ENCODE measurements around the gene CASZ1.

The CASZ1 gene

DNA sequence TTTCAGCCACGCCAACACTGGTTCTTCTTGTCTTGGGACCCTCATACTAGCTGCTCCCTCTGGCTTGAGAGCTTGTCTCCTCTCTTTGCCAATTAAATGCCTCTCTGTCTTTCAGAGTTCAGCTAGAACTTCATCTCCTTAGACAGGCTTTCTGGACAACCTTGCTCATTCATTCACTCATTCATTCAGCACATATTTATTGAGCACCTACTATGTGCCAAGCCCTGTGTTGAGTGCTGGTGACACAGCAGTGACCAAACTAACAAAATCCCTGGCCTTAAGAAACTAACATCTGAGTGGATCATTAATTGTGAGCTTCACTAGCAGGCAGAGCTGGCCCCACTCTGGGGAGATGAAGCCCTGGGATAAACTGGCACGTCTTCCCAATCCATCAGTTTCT is 24.9 kb upstream of the CASZ1 start:
- DNase-seq: no peak

GRCh38 chr1:10820422-10820821 is 24.0 kb upstream of the CASZ1 start:
- DNase-seq: no peak

DNA sequence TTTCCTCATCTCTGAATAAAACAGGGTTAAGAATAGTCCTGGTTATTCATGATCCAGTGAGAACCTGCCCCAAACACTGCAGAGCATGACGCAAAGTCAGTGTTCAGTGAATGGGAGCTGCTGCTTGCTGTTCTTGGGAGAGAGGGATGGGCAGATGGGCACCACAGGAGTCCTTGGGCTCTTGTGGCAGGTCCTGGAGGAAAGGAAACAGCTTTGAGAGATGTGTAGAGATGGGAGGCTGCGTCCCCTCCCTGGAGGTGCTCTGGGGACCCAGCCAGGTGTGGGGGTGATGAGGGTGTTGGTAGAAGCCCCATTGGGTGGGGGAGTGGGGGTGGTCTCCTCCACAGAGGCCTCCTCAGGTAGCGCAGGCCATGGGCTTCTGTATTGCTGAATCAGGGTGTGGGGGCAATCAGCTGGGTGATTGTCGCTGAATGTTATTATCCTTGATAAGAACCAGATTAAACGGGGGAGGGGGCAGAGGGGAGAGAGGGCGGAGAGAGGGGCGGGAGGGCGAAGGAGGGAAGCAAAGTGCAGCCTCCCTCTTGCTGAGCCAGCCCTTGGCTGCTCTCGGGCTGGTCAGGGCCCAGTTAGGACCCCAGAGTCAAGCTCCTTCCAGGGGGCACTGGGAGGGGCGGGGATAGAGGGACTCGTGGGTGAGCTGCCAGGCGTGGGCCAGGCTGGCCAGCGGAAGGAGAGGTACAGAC is 22.9 kb upstream of the CASZ1 start:
- peak; percentile 48 to 74 for DNase-seq

DNA sequence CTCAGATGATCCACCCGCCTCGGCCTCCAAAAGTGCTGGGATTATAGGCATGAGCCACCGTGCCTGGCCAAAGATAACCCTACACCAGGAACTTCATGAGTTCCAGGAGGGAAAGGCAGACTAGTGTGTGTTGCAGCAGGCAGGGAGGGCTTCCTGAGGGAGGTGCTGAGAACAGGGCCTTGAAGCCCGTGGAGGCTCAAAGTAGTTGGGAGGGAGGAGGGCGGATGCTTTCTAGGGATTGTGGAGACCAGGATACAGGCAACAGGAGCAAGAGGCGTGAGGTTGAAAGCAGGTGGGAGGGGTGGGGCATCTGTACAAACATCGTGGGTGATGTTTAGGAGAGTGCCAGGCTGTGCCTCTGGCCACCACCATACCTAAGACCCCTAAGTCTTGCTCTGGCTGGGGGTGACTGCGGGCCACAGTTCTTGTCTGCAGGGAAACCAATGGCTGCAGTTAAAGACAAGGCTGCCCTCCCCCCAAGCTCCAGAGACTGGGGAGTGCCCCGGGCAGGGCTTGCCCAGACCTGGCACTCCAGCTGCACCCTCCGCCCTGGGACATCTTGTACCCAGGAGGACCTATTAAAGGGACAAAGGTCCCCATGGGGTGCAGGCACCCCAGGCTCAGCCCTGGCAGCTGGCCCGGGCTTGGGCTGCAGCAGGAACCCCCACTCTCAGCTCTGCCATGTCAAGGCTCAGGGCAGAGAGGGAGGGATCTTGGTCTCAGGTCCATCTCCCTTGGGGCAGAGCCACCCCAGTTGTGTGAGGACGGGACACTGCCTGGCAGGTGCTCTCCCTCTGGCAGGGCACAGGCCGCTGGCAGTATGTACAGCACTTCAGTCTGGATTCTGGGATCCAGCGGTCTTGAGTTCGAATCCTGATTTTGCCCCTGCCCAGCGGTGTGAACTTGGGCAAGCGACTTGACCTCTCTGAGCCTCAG is 22.1 kb upstream of the CASZ1 start:
- DNase-seq: no peak

DNA sequence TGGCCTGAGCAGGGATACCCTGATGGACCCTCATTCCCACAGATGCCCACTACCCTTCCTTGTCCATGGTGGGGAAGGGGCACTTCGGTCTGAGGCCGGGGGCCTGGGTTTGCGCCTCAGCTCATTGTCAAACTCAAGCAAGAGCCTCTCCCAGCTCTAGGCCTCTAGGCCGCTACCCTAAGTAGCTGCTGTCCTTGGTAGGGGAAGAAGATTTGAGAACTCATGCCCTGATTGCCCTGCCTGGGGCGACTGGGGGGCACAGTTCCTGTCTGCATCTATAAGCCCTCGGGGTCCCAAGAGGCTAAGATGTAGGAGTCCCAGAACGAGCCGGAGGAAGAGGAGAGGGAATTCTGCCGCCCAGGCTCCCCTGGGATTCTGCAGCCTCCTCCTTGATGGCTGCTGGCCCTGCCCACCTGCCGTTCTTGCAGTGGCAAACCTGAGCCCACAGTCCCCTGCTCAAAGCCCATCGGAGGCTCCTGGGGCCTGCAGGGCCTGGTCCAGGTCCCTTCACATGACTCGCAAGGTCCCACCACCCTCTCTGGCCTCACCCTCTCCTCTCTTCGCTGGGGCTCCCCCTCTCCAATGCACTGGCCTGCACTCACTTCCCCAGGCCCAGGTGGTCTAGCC is 20.4 kb upstream of the CASZ1 start:
- no peak for DNase-seq

- no peak for DNase-seq
Observed at GRCh38 chr1:10816233-10816632, 19.8 kb upstream of the CASZ1 start.

DNA sequence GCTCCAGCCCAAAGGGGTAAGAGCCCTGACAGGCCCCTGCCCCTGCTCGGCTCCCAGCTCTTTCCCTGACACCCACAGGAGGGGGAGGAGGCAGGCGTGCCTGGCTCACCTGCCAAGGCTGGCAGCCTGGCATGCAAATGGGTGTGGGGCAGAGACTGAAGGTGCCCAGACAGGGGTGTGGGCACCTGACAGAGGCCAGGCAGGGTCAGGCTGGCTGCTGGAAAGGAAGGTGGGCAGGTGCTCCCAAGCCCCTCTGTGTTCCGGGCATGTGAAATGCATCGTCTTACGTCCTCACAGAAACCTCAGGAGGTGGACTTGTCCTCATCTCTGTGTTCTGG is 19.4 kb upstream of the CASZ1 start:
- no peak for DNase-seq

DNA sequence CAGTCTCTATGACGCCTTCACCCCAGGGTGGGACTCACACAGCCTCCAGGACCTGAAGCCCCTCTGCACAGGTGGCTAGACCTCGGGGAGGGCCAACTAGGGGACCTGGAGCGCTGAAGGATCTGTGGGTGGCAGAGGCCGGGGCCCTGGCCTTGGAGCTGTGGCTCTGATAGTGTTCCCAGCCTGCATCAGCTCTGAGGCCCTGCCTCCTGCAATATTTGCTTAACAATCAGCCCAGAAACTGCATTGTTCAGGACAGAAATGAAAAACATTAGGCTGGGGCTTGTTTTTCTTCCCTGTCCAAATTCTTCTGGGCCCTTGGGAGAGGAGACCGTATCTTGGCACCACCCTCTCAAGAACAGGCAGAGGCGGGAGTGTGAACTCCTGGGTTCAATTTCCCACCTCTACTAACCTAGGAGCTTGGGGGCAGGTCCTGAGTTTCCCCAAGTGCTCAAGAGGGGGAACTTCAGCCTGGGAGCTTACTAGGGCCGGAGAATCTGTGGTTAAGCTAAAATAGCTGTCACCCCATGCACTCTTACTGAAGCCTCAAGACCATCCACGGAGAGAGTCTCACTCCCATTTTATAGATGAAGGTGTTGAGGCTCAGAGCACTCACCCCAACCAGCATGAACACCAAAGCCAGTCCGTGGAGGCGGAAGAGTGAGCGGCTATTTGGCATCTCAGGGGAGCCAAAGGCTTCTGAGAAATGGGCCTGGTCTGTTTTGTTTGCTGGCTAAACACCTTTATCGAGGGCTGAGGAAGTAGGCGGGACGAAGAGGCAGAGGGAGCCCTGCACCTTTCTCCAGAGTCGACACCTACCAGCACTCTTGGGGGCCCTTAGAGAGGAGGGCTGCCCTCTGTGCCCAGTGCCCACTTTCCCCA is 18.8 kb upstream of the CASZ1 start:
- no peak for DNase-seq

- peak in 1 of 2 experiments; percentile 47 for DNase-seq
Observed at GRCh38 chr1:10814312-10814711, 17.9 kb upstream of the CASZ1 start.

DNA sequence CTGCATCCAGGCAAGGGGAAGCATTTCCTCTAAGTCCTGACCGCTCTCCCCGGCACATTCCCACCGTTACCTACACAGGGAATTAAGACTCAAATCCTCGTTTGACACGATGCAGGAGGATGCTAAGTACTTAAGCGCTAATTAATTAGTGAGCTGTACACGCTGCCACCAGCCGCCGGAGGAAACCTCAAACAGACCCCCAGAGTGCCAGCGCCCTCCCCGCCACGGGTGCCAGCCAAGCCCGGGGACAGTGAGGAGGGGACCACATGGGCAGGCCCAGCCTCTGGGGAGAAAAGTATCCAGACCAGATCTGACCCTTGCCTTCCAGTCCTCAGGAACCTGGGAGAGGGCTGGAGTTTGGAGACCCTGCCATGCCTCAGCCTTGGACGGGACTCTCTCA is 17.4 kb upstream of the CASZ1 start:
- DNase-seq: peak; percentile 32 to 72

DNA sequence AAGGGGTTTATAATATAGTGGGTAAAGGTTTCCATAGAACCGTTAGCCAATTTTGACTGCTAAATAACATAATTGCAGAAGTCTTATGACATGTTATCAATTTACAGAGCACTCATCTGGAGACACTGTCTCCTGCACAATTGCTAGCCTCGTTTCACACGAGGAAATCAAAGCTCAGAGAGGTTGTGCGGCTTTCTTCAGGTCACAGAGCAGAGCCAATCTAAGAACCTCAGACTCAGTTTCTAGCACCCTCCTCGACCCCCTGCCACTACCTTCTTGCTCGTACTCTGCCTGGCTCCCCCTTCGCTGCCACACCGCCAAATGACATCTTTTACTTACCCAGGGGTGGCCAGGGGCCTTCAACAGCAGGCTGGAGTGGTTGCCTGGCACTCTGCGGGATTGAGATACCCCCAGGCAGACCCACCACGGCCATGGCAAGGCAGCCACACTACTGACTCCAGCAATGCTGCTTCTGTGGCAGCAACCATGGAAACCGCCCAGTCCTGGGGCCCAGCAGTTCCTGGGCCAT is 16.0 kb upstream of the CASZ1 start:
- no peak for DNase-seq

DNA sequence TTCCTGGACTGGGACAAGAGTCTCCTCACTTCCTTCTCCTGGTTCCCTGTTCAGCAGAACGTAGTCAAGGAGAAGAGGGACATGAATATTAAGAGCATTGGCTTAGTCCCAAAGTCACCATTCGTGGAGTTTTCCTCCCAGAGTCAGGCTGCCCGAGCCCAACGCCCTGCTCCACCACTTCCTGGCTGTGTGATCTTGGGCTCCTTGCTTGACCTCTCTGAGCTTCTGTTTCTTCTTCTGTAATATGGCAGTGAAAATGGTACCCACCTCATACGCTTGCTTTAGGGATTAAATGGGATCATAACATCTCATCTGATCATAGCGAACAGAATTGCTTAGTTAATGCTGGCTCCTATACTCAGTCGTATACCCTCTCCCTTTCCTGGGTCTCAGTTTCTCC is 12.0 kb upstream of the CASZ1 start:
- no peak for DNase-seq

GRCh38 chr1:10806966-10807365 is 10.5 kb upstream of the CASZ1 start:
- DNase-seq: no peak

GRCh38 chr1:10803971-10804820 is 7.8 kb upstream of the CASZ1 start:
- DNase-seq: no peak

DNA sequence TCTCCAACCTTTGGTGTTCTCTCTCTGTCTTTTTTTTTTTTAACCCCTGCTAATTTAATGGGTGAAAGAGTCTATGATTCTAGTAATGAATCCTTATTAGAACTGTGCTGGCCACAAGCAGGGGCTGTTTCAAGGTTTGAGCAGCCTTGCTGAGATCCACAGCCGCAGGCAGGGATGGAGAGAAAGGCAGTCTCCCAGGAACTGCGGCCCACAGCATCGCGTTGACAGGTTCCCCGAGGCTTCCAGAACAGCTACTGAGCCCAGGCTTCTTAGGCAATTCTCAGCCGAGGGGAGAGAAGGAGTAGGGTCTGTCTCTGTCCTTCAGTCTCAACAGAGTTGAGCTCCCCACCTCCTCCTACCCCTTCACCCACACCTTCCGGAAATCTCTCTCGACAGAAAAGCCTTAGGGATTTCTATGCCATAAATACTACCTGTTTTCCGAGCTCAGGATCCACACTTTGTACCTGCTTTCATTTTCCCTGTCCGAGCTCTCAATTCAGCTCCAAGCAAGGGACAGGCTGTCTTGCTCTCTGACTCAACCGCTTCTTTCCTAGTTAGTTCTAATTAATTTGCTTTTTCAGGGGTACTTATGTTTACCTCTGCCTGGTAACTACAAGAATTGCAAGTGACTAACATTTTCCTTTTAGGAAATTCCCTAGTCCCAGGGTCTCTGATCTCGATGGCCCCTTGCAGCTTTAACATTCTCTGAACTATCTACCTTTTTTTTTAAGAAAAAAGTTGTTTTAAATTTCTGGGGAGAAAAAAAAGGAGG is 6.7 kb upstream of the CASZ1 start:
- DNase-seq: no peak

DNA sequence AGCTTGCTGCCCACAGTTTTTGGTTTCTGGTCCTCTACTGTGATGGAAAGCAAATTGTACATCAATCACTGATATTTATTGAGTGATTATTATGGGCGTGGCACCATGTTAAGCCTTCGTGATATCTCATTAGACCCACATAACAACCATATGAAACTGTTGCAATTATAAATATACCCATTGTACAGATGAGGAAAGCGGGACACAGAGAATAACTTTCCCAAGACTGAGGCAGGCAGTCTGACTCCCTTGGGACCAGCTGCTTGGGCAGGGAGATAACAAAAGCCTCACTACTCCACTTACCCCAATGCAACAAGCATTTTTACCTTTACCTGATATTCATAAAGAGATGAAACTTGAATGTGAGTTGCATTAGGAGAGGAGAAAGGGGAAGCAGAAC is 4.3 kb upstream of the CASZ1 start:
- DNase-seq: no peak

- no peak for DNase-seq
Observed at GRCh38 chr1:10799726-10800125, 3.3 kb upstream of the CASZ1 start.

DNA sequence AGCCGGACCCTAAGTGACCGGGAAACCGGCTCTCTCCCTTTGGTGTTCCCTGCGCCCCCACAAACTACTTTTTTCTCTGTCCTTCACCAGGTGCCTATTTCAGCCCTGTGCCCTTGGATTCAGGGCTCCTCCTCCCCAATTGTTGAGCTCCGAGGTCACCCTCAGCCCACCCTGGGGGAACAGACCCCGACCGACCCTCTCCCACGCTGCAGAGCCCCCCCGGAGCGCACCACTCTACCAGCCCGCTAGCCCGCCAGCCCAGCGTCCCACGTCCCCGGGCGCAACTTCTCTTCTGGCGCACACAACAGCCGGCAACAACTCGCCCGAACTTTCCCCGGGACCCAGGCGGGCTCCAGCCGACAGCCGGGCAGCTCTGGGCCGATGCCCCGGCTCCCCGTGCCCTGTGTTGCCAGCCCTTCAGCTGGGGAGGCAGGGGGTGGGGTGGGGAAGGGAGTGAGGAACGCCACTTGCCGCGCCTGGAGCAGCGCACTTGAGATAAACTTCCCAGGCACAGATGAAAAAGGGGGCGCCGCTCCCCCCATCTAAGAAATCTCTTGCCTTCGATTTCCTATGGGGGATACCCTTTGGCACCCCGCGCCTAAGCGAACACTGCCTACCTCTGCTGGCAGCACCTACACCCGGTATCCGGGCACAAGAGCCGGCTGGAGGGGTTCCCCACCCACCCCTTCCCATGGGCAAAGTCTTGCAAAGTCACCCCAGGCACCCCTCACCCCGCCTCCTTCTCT is 997 bp downstream of the CASZ1 start:
- peak in 1 of 2 experiments; percentile 37 for DNase-seq

GRCh38 chr1:10794724-10795275 is 1.6 kb downstream of the CASZ1 start:
- DNase-seq: peak in 1 of 2 experiments; percentile 59

Data from NCI-H524 (cell line).